IPS DF 4.7 (cell line): ENCODE measurements around the gene MON2.

Experiments
- DNase-seq: peaks from one replicate; pipeline ENCODE4 v3.0.0-alpha.2; 2013; ENCODE audit warnings: low spot score; ENCODE audit errors: extremely low read depth

Gene MON2

DNA sequence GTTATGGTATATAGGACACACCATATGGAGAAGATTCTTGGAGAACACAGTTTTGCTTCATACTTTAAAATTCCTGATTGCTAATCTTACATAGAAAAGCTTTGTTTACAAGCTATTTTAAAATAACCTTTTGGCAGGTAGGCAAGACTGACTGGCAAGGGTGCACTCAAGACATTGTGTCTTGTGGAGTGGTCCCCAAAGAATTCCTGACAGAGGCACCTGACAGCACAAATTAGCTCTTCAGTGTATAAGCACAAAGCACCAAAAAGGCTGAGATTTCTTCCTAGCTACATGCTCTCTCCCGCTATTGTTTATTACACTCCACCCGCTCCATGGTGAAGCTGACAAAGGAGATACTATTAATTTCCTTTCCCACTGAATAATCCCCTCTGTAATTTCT is 139.4 kb downstream of the MON2 start:
- no peak for DNase-seq

DNA sequence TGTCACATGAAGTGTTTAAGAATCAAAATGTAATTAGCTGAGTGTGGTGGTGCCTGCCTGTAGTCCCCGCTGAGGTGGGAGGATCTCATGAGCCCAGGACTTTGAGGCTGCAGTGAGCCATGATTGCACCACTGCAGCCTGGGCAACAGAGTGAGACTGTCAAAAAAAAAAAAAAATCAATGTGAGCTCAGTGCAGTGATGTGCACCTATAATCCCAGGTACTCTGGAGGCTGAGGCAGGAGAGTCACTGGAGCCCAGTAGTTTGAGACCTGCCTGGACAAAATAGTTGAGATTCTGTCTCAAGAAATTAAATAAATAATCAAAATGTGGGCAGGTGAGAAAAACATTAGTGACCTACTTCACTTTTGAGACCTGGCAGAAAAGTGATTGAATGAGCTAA is 140.0 kb downstream of the MON2 start:
- DNase-seq = no peak

GRCh38 chr12:62613081-62613480 is 146.5 kb downstream of the MON2 start:
- DNase-seq = no peak

DNA sequence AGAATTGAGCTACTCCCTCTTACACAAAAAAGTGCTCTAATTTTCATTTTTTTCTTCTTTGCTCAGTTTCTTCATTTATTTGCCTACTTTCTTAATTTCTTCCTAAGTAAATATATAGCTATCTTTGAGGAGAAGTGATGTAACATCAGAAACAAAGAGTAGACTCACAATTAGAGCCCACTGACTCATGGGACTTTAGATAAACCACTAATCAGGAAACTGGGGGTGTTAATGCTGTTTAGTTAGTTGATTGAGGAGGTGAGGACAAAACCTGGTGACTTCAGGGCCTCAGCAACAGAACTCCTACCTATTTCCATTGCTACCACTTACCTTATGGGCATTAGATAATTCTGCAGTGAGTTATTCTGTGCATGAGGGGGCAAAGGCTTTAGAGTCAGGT is 151.7 kb downstream of the MON2 start:
- no peak for DNase-seq

GRCh38 chr12:62618930-62619329 is 152.3 kb downstream of the MON2 start:
- DNase-seq = no peak

DNA sequence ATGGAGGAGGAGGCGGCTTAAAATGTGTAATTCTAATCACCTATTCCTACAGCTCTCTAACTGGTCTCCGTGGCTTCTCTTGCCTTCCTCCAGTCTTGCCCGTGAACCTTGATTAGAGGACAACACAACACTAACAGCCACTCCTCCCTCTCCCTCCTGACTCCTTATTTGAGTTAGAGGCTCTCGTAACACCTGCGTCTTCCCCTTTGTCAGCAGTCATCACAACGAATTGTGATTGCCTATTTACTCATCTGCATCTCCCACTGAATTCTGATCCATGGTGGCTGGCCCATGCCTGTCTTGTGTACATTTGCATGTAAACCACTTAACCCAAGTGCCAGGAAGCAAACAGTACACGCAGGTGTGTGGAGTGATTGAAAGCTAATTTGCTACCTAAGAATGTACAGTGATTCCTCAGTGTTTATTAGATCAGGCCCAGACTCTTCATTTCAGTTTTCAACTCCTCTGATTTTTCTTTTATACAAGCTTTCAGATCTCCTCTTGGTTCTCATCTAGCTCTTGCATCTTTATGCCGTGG is 154.5 kb downstream of the MON2 start:
- DNase-seq = no peak

GRCh38 chr12:62622177-62622576 is 155.6 kb downstream of the MON2 start:
- DNase-seq = no peak

- no peak for DNase-seq
Observed at GRCh38 chr12:62625228-62625627, 158.6 kb downstream of the MON2 start.

GRCh38 chr12:62627181-62627580 is 160.6 kb downstream of the MON2 start:
- DNase-seq = no peak

- DNase-seq = no peak
Observed at GRCh38 chr12:62629413-62629812, 162.8 kb downstream of the MON2 start.

DNA sequence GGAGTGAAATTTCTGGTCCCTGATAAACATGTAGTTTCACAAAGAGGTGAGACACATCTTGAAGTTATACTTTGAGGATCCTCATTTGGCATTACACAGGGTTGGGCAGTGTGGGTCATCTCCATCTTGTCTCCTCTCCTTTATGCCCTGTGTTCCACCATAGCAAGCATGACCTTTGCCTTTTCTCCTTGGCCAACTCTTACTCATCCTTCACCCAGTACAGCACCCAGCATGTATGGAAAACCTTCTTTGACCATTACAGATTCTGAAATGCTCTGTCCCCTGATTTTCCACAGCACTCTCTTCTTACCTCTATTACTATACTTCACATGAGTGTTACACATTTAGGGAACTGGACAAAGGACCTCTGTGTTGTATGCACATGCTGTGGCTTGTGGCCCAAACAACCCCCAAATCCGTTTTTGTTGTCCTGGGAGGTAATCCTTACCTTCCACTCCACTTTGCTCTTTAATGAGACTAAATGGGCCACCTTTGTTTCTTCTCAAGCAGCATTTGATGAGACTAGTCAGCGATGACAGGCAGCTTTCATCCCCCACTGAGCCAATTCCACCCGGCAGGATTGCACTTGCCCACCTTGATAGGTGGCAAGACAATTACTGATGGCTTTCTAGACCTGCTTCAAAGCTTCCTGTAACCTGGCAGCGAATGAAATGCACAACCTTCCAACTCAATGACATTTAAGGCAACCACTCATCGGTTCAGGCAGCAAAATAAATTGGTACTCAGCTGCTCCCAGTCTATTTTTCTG is 163.5 kb downstream of the MON2 start:
- DNase-seq = no peak

DNA sequence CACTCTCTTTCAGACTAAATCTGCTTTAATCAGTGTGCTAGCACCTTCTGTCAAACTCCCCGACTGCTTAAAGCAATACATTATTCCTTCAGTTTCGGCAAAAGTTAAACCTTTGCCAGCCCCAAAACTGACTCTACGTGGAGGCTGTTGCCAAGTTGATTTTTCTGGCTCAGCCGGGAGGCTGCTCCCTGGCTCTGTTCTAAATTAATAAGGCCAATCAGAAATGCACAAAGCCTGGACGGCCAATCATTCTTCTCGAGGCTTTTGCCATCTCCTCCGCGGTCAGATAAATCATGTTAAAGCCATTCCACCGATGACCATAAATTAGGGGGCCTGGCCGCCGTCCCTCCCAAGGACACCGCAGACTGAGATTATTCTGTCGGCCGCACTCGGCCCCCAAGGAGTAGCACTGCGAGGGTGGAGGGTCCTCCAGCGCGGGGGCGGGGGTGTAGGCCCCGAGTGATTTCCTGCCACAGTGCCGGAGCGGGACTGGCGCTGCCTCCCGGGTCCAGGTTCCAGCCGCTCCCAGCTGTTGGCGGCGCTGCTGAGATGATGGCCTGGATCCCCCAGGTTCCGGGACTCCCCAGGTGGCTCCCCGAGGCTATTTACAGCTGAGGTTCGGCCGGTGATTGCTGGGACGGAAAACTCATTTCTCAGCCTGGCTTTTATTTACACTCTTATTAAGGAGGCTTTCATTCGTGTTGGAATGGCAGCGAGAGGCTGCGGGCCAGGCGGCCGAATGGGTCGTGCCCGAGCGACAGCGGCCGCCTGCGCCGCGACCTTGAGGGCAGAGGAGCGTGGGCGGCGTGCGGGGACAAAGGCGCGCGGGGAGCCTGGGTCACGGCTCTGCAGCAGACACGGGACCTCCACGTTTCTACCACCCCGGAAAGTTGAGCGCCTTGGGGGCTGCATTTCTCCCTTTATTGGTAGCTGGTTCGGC is 165.1 kb downstream of the MON2 start:
- no peak for DNase-seq

DNA sequence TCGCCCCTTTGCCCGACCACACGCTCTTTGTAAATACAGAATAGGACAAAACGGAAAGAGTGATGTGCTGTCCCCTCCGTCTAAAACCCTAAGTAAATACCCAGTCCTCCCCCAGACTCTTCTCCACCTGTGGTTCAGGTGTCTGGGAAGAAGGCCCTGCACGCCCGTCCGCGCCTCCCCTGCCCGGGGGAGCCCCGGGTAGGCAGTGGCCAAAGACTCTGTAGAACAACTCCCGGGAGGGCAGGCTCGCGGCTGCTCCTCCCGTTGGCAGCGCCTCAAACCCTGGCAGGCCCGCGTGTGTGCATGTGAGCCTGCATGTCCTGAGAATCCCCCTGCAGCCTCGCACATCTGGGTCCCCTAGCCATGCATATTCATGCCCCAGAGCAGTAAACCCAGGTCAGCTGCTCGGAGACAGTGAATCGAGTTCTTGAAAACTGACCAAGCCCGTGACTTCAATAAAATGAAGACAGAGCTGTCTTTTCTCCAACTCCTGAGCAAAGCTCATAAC is 165.8 kb downstream of the MON2 start:
- no peak for DNase-seq

- no peak for DNase-seq
Observed at GRCh38 chr12:62635649-62636048, 169.0 kb downstream of the MON2 start.

GRCh38 chr12:62637679-62638078 is 171.1 kb downstream of the MON2 start:
- no peak for DNase-seq

- DNase-seq = no peak
Observed at GRCh38 chr12:62640910-62641448, 174.4 kb downstream of the MON2 start.

- no peak for DNase-seq
Observed at GRCh38 chr12:62642486-62642885, 175.9 kb downstream of the MON2 start.

- no peak for DNase-seq
Observed at GRCh38 chr12:62643486-62643885, 176.9 kb downstream of the MON2 start.

GRCh38 chr12:62646566-62646965 is 179.9 kb downstream of the MON2 start:
- no peak for DNase-seq

DNA sequence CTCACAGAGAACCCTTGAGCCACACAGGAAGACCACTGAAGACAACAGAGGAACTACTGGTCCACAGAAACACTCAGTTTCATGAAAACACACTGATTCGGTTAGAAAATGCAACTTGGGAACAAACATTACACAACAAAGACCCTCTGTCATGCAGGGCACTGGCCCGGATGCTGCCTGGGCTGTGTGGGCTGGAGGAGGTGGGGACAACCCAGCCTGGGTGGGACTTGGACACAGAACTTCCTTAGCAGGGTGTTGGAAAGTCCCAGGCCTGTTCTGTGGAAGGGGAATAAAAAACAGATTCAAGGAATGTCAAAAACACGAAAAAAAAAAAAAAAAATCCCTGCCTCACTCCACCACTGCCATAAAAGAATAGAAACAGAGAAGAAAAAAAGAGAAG is 181.0 kb downstream of the MON2 start:
- no peak for DNase-seq

DNA sequence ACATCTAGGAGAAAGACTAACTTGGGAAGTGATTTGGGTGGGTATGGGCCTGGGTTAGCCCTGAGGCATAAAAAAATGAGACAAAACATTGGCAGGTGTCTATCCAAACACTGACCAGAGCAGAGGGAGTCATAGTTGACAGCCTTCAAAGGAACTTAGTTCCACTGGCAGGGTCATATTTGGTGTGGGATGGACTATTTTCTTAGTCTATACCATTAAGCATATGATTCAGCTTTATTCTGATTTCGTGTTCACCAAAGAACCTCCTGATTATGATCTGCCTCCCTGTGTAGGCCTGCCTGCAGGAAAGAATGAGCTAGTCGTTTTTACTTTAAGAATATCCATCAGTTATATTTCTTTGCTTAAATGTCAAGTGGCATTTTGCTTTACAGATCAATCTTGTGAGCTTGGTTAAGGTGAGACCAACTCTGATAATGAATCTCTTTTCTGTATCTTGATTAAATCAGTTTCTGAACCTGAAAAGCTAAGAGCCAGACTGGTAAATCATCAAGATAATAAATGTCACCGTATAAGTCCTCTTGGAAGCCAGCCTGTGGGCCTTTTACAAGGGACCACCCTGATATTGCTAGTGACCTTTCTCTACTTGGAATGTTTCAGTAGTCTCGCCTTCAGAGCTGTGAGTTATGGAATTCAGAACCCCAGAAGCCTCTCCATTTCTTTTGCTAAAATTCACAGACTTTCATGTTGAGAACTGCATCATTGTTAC is 182.9 kb downstream of the MON2 start:
- DNase-seq = no peak
